ENCODE results near the gene BAZ2B. TPM values are rescaled to one million over a fixed set of nuclear protein-coding genes. Genes with fewer than 3 reads are reported as not detected.
A peak's percentile ranks its signal among the peaks of the same experiment; 100 is the strongest.

The BAZ2B gene
- total and polyA plus RNA-seq, 8 donors: 60.0 to 142 (median 101) TPM

DNA sequence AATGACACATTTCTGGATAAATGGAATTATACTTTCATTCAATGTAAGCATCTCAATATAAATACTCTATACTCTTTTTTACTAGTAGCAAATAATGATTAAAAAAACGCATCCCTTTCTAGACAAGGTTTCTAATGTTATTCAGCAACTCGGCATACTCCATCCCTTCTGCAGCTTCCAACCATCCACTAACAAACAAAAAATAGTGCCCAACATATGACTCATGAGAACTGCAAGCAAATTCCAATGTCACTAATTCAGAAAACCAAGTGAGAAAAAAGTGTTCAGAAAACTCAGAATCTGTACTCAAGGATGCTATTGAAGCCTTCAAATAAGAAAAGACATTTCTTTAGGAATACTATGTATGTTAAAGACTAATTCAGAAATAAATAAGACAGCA lies 140.0 kb downstream of the BAZ2B start:
- H3K9me3 ChIP-seq: no peaks in the 10 kb centered on the region
- no peak overlapping the region for H3K4me3 ChIP-seq
- DNase-seq (no peak), ATAC-seq (no peak)
- H3K36me3 ChIP-seq: peaks cover 0 to 36% of the 10 kb centered on the region in 2 donors
- H3K27ac ChIP-seq: no peak overlapping the region
- no peaks in the 10 kb centered on the region for H3K27me3 ChIP-seq
- TF ChIP-seq, protein P1, sequence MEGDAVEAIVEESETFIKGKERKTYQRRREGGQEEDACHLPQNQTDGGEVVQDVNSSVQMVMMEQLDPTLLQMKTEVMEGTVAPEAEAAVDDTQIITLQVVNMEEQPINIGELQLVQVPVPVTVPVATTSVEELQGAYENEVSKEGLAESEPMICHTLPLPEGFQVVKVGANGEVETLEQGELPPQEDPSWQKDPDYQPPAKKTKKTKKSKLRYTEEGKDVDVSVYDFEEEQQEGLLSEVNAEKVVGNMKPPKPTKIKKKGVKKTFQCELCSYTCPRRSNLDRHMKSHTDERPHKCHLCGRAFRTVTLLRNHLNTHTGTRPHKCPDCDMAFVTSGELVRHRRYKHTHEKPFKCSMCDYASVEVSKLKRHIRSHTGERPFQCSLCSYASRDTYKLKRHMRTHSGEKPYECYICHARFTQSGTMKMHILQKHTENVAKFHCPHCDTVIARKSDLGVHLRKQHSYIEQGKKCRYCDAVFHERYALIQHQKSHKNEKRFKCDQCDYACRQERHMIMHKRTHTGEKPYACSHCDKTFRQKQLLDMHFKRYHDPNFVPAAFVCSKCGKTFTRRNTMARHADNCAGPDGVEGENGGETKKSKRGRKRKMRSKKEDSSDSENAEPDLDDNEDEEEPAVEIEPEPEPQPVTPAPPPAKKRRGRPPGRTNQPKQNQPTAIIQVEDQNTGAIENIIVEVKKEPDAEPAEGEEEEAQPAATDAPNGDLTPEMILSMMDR (IDR thresholded peaks at IDR 0.05): no peak
- intact Hi-C loops (cut with DNase I): no loop called here
- H3K4me1 ChIP-seq: no peaks in the 10 kb centered on the region

DNA sequence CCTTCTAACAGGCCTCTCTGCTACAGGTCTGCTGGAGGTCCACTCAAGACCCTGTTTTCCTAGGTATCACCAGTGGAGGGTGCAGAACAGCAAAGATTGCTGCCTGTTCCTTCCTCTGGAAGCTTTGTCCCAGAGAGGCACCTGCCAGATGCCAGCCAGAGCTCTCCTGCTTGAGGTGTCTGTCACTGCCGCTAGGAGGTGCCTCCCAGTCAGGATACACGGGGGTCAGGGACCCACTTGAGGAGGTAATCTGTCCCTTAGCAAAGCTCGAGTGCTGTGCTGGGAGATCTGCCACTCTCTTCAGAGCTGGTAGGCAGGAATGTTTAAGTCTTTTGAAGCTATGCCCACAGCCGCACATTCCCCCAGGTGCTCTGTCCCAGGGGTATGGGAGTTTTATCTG lies 140.6 kb downstream of the BAZ2B start:
- no peaks in the 10 kb centered on the region for H3K9me3 ChIP-seq
- H3K4me1 ChIP-seq: no peaks in the 10 kb centered on the region
- intact Hi-C loops (cut with DNase I): no loop called here
- no peak overlapping the region for H3K4me3 ChIP-seq
- ATAC-seq (no peak), DNase-seq (peak in 1 of 4 donors; percentile 19)
- H3K27ac ChIP-seq: no peak overlapping the region
- no peaks in the 10 kb centered on the region for H3K27me3 ChIP-seq
- TF ChIP-seq, protein P1 (IDR thresholded peaks at IDR 0.05): no peak
- peaks cover 0 to 36% of the 10 kb centered on the region in 2 donors for H3K36me3 ChIP-seq

DNA sequence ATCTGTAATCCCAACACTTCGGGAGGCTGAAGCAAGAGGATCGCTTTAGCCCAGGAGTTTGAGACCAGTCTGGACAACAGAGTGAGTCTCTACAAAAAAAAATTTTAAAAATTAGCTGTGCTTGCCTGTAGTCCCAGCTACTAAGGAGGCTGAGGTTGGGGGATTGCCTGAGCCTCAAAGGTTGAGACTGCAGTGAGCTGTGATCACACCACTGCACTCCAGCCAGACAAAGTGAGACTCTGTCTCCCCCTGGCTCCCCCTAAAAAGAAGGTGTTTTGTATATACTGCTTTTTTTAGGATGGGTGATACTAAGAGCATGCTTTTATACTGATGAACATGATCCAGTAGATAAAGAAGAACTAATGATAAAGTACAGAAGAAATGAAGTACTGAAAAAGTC lies 145.0 kb downstream of the BAZ2B start:
- TF ChIP-seq, protein P1 (IDR thresholded peaks at IDR 0.05): no peak
- Histone ChIP-seq H3K9me3 (peaks cover 0 to 4% of the 10 kb centered on the region in 2 donors), H3K4me3 (no peak overlapping the region), H3K27me3 (no peaks in the 10 kb centered on the region), H3K27ac (no peak overlapping the region), H3K36me3 (peaks cover 0 to 15% of the 10 kb centered on the region in 2 donors), H3K4me1 (no peaks in the 10 kb centered on the region)
- intact Hi-C loops (cut with DNase I): no loop called here
- ATAC-seq: no peak
- DNase-seq: no peak

GRCh38 chr2:159468257-159468656 lies 148.1 kb downstream of the BAZ2B start:
- no peak overlapping the region for H3K27ac ChIP-seq
- H3K9me3 ChIP-seq: peaks cover 0 to 4% of the 10 kb centered on the region in 2 donors
- H3K4me1 ChIP-seq: no peaks in the 10 kb centered on the region
- ATAC-seq: no peak
- H3K36me3 ChIP-seq: no peaks in the 10 kb centered on the region
- H3K27me3 ChIP-seq: no peaks in the 10 kb centered on the region
- DNase-seq: no peak
- TF ChIP-seq, protein P1 (IDR thresholded peaks at IDR 0.05): no peak
- intact Hi-C loops (cut with DNase I): no loop called here
- no peak overlapping the region for H3K4me3 ChIP-seq

DNA sequence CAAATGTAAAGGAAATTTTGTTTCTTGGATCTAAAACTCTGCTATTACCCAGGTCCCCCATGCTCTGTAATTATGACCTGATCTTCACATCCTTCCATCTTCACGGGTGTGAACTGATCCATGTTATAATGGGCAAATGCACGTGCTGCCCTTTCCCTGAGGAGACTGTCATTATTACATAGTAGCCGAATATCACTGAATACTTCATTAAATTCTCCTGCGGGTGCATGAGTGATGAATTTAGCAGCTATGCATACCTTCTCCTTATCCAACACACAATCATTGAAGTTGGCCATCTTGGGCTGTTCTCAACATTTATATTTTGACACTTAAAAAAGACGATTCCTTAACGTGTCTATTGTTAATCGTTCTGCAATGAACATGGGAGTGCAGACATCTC lies 153.4 kb downstream of the BAZ2B start:
- Histone ChIP-seq H3K27me3 (no peaks in the 10 kb centered on the region), H3K4me3 (no peak overlapping the region), H3K27ac (no peak overlapping the region), H3K4me1 (peaks cover 0 to 2% of the 10 kb centered on the region in 2 donors), H3K9me3 (no peaks in the 10 kb centered on the region), H3K36me3 (no peaks in the 10 kb centered on the region)
- intact Hi-C loops (cut with DNase I): no loop called here
- TF ChIP-seq, protein P1 (IDR thresholded peaks at IDR 0.05): no peak
- ATAC-seq (no peak), DNase-seq (no peak)

Measured in left lung (tissue), 10 donors.